MCF 10A (cell line): Measurements from ENCODE around the gene GLT6D1. TPM values are rescaled to one million over a fixed set of nuclear protein-coding genes. Genes with fewer than 3 reads are reported as not detected.

ENCODE experiments used
- BruUV-seq: library from RNA; stranded (reverse); fragments of 400-500 nt; replicated peaks from 2 replicates; lab custom pipeline; 2021; lab: Mats Ljungman, UMichigan
- CTCF ChIA-PET: fragments of 300-600 bp; sonication (Branson Sonifier 250); formaldehyde crosslinking; extraction: SDS; loops from one replicate; lab custom pipeline; 2021; ENCODE audit warnings: antibody characterized with exemption, inconsistent platforms; lab: Yijun Ruan, JAX
- POLR2A ChIA-PET: fragments of 300-600, 350-650 bp; sonication (Branson Sonifier 250); formaldehyde crosslinking; extraction: SDS; loops from one replicate; lab custom pipeline; 2020; ENCODE audit warnings: antibody characterized with exemption, inconsistent platforms; lab: Yijun Ruan, JAX
- DNase-seq: peaks from one replicate; pipeline ENCODE4 v3.0.0-alpha.2; 2018; ENCODE audit not compliant: unreplicated experiment
- H3K27ac Mint-ChIP-seq: one replicate; pipeline ENCODE4 v1.8.0; 2022; ENCODE audit warnings: mild to moderate bottlenecking, low read depth, mixed read lengths; ENCODE audit not compliant: unreplicated experiment
- H3K27me3 Mint-ChIP-seq: one replicate; pipeline ENCODE4 v1.8.0; 2022; ENCODE audit warnings: mixed read lengths; ENCODE audit not compliant: insufficient read depth, unreplicated experiment
- H3K36me3 Mint-ChIP-seq: one replicate; pipeline ENCODE4 v1.8.0; 2022; ENCODE audit warnings: mild to moderate bottlenecking, moderate library complexity, mixed read lengths; ENCODE audit not compliant: insufficient read depth, unreplicated experiment
- H3K4me1 Mint-ChIP-seq: one replicate; pipeline ENCODE4 v1.8.0; 2022; ENCODE audit warnings: mixed read lengths; ENCODE audit not compliant: insufficient read depth, unreplicated experiment
- H3K4me3 Mint-ChIP-seq: one replicate; pipeline ENCODE4 v1.8.0; 2022; ENCODE audit warnings: mild to moderate bottlenecking, moderate library complexity, mixed read lengths; ENCODE audit not compliant: unreplicated experiment
- H3K9me3 Mint-ChIP-seq: one replicate; pipeline ENCODE4 v1.8.0; 2022; ENCODE audit warnings: mixed read lengths; ENCODE audit not compliant: unreplicated experiment
- CTCF ChIP-seq: fragments of 200-600 bp; IDR thresholded peaks from one replicate; pipeline ENCODE4 v1.8.0; 2022; ENCODE audit warnings: antibody characterized with exemption, mild to moderate bottlenecking; ENCODE audit not compliant: unreplicated experiment
- intact Hi-C: fragments of 100-400 bp; cut with micrococcal nuclease; formaldehyde crosslinking; loops from 2 replicates; pipeline ENCODE4 v1.14.1; 2022
- total RNA-seq: library from RNA; stranded (reverse); gene quantifications from 2 replicates; pipeline ENCODE4 v1.2.3, GENCODE V29; 2022

The GLT6D1 gene
- total RNA-seq, 1 experiment from 2014 or later: not detected

DNA sequence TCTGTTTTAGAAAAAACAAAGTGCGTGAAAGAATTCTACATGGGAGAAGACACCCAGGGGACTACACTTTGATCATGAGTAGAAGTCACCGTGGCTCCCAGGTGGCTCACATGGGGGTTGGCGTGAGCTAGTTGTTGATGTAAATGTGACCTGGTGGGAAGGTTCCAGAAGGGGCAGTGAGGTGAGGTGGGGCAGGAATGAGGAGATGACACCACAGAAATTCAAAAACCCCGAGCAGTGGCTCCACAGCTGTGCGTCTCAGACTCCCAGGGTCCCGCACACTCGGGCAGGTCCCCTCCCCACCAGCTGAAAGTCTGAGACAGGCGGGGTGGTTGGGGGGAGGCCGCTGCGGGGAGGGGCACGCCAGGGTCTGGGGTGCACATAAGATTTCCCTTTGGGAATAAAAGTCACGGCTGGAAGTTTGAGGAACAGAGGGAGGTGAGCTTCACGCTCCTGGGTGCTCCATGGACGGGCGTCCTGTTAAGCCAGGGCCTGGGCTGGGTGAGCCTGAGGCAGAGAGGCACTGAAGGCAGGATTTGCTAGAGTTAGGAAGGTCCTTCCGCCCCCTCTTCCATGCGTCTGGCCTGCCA is 29.9 kb downstream of the GLT6D1 start:
- no TSS peak for BruUV-seq
- H3K4me3 Mint-ChIP-seq: no peak overlapping the region
- H3K36me3 Mint-ChIP-seq: no peaks in the 10 kb centered on the region
- peaks cover 32% of the 10 kb centered on the region for H3K27me3 Mint-ChIP-seq
- no peaks in the 10 kb centered on the region for H3K9me3 Mint-ChIP-seq
- no peak overlapping the region for H3K27ac Mint-ChIP-seq
- POLR2A ChIA-PET: no interaction called here
- intact Hi-C loops: loop anchor here (10.0 kb wide), 1 partner anchor 95 kb away; the partner anchor contains the start of gene KCNT1
- CTCF ChIA-PET: interaction anchor here (0.6 kb wide), 1 partner anchor 1213 kb away, joined by 3 read pairs; no protein-coding TSS in a partner anchor
- DNase-seq: no peak
- no peak for TF ChIP-seq CTCF
- H3K4me1 Mint-ChIP-seq: no peaks in the 10 kb centered on the region

DNA sequence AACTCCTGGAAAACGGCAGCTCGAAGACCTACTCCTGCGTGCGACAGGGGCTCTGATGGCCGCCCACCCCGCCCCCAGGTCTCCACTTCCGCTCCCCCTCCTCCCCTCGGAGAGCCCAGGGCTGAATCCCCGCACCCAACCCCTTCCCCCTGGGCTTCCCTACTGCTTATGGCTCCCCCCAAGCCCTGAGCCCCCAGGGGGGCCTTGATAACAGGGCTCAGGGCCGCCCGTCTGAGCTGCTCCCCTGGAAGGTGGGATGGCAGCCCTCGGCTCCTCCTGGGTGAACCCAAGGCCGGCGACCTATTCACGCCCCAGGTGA is 30.4 kb downstream of the GLT6D1 start:
- DNase-seq: no peak
- ChIA-PET CTCF (interaction anchor here (0.6 kb wide), 1 partner anchor 1213 kb away, joined by 3 read pairs; no protein-coding TSS in a partner anchor), POLR2A (interaction anchor here (0.7 kb wide), 1 partner anchor 194 kb away, joined by 4 read pairs; no protein-coding TSS in a partner anchor)
- H3K27ac Mint-ChIP-seq: no peak overlapping the region
- no peak for TF ChIP-seq CTCF
- intact Hi-C loops: loop anchor here (10.0 kb wide), 1 partner anchor 96 kb away; the partner anchor contains the start of gene KCNT1
- no TSS peak for BruUV-seq
- H3K27me3 Mint-ChIP-seq: peaks cover 32% of the 10 kb centered on the region
- H3K4me3 Mint-ChIP-seq: no peak overlapping the region
- no peaks in the 10 kb centered on the region for H3K4me1 Mint-ChIP-seq
- no peaks in the 10 kb centered on the region for H3K9me3 Mint-ChIP-seq
- no peaks in the 10 kb centered on the region for H3K36me3 Mint-ChIP-seq

- POLR2A ChIA-PET: interaction anchor here (0.7 kb wide), 1 partner anchor 195 kb away, joined by 4 read pairs; no protein-coding TSS in a partner anchor
- Mint-ChIP-seq H3K4me3 (no peak overlapping the region), H3K36me3 (no peaks in the 10 kb centered on the region), H3K27ac (no peak overlapping the region), H3K27me3 (peaks cover 32% of the 10 kb centered on the region), H3K9me3 (no peaks in the 10 kb centered on the region), H3K4me1 (no peaks in the 10 kb centered on the region)
- TF ChIP-seq CTCF: no peak
- no peak for DNase-seq
- intact Hi-C loops: loop anchor here (10.0 kb wide), 1 partner anchor 96 kb away; the partner anchor contains the start of gene KCNT1
- CTCF ChIA-PET: interaction anchor here (0.9 kb wide), 1 partner anchor 27 kb away, joined by 4 read pairs; no protein-coding TSS in a partner anchor
- BruUV-seq: no TSS peak
Observed at GRCh38 chr9:135608294-135608998, 30.9 kb downstream of the GLT6D1 start.
